H9 (cell line): ENCODE measurements around the gene SCLY. TPM values are rescaled to one million over a fixed set of nuclear protein-coding genes. Genes with fewer than 3 reads are reported as not detected.

Source experiments
- DNase-seq: peaks from one replicate; pipeline ENCODE4 v3.0.0-alpha.2; 2017
- H2AFZ ChIP-seq: one replicate; pipeline ENCODE4 v1.6.1; 2013; ENCODE audit warnings: mild to moderate bottlenecking, low read length, control low read depth, moderate library complexity
- H2AK5ac ChIP-seq: 2 replicates; pipeline ENCODE4 v1.6.1; 2013; ENCODE audit warnings: low read length, control low read depth, mixed read lengths; ENCODE audit not compliant: insufficient read length
- H2BK120ac ChIP-seq: one replicate; pipeline ENCODE4 v1.6.1; 2013; ENCODE audit warnings: low read depth, mild to moderate bottlenecking, low read length, control low read depth, inconsistent platforms; ENCODE audit not compliant: poor library complexity, severe bottlenecking
- H2BK12ac ChIP-seq: 2 replicates; pipeline ENCODE4 v1.6.1; 2013; ENCODE audit warnings: low read length, control low read depth, mixed read lengths, low read depth; ENCODE audit not compliant: insufficient read length
- H2BK15ac ChIP-seq: 2 replicates; pipeline ENCODE4 v1.6.1; 2013; ENCODE audit warnings: low read depth, low read length, control low read depth
- H2BK20ac ChIP-seq: one replicate; pipeline ENCODE4 v1.6.1; 2013; ENCODE audit warnings: low read depth, mild to moderate bottlenecking, low read length, control low read depth, inconsistent platforms; ENCODE audit not compliant: poor library complexity, severe bottlenecking
- H2BK5ac ChIP-seq: 2 replicates; pipeline ENCODE4 v1.6.1; 2013; ENCODE audit warnings: low read length, control low read depth, mixed read lengths; ENCODE audit not compliant: insufficient read length
- H3K14ac ChIP-seq: 2 replicates; pipeline ENCODE4 v1.6.1; 2013; ENCODE audit warnings: low read length, control low read depth; ENCODE audit not compliant: insufficient read depth
- H3K18ac ChIP-seq: 2 replicates; pipeline ENCODE4 v1.6.1; 2013; ENCODE audit warnings: low read depth, mild to moderate bottlenecking, mixed read lengths, low read length, control low read depth; ENCODE audit not compliant: insufficient read length
- H3K23ac ChIP-seq: 2 replicates; pipeline ENCODE4 v1.6.1; 2013; ENCODE audit warnings: low read length, control low read depth, mixed read lengths, low read depth; ENCODE audit not compliant: insufficient read length
- H3K23me2 ChIP-seq: 2 replicates; pipeline ENCODE4 v1.6.1; 2013; ENCODE audit warnings: low read depth, mild to moderate bottlenecking, mixed read lengths, low read length, control low read depth; ENCODE audit not compliant: insufficient read length, poor library complexity, severe bottlenecking
- H3K27ac ChIP-seq: 2 replicates; pipeline ENCODE4 v1.5.1; 2013; ENCODE audit warnings: low read length, control low read depth, mixed read lengths, low read depth; ENCODE audit not compliant: insufficient read length
- H3K27me3 ChIP-seq: 2 replicates; pipeline ENCODE4 v1.6.1; 2013; ENCODE audit warnings: low read length, control low read depth, inconsistent platforms; ENCODE audit not compliant: insufficient read depth
- H3K4ac ChIP-seq: 2 replicates; pipeline ENCODE4 v1.6.1; 2013; ENCODE audit warnings: low read depth, mild to moderate bottlenecking, control low read depth, inconsistent platforms, low read length, moderate library complexity
- H3K4me1 ChIP-seq: 2 replicates; pipeline ENCODE4 v1.6.1; 2013; ENCODE audit warnings: low read length, control low read depth, inconsistent platforms; ENCODE audit not compliant: insufficient read depth
- H3K4me2 ChIP-seq: 2 replicates; pipeline ENCODE4 v1.6.1; 2013; ENCODE audit warnings: low read length, control low read depth, mixed read lengths; ENCODE audit not compliant: insufficient read length, insufficient read depth
- H3K56ac ChIP-seq: 2 replicates; pipeline ENCODE4 v1.6.1; 2013; ENCODE audit warnings: low read depth, mild to moderate bottlenecking, mixed read lengths, low read length, control low read depth; ENCODE audit not compliant: insufficient read length
- H3K79me1 ChIP-seq: 2 replicates; pipeline ENCODE4 v1.6.1; 2013; ENCODE audit warnings: low read depth, mild to moderate bottlenecking, moderate library complexity, low read length, control low read depth, inconsistent platforms; ENCODE audit not compliant: insufficient read depth, poor library complexity, severe bottlenecking
- H3K79me2 ChIP-seq: 2 replicates; pipeline ENCODE4 v1.6.1; 2013; ENCODE audit warnings: low read length, control low read depth, inconsistent platforms; ENCODE audit not compliant: insufficient read depth
- H3K9ac ChIP-seq: 2 replicates; pipeline ENCODE4 v1.6.1; 2013; ENCODE audit warnings: low read length, control low read depth, mixed read lengths; ENCODE audit not compliant: insufficient read length; ENCODE audit errors: extremely low read depth
- H3K9me3 ChIP-seq: one replicate; pipeline ENCODE4 v1.6.1; 2013; ENCODE audit warnings: low read depth, low read length, inconsistent platforms; ENCODE audit not compliant: control insufficient read depth
- H3T11ph ChIP-seq: one replicate; pipeline ENCODE4 v1.6.1; 2013; ENCODE audit warnings: mild to moderate bottlenecking, low read length, control low read depth, inconsistent platforms
- H4K20me1 ChIP-seq: one replicate; pipeline ENCODE4 v1.6.1; 2013; ENCODE audit not compliant: control insufficient read depth, insufficient read length, insufficient read depth
- H4K5ac ChIP-seq: 2 replicates; pipeline ENCODE4 v1.6.1; 2013; ENCODE audit warnings: low read depth, mild to moderate bottlenecking, mixed read lengths, low read length, control low read depth; ENCODE audit not compliant: insufficient read length
- H4K8ac ChIP-seq: replicated peaks from 2 replicates; pipeline ENCODE4 v1.6.1; 2013; ENCODE audit warnings: low read length, control low read depth, mixed read lengths, low read depth; ENCODE audit not compliant: insufficient read length
- H4K91ac ChIP-seq: 2 replicates; pipeline ENCODE4 v1.6.1; 2013; ENCODE audit warnings: low read depth, mild to moderate bottlenecking, moderate library complexity, mixed read lengths, low read length, control low read depth; ENCODE audit not compliant: insufficient read length
- H3K27ac Mint-ChIP-seq, 3 experiments: 2 replicates in 2 of 3; 3 replicates in 1 of 3; pipeline ENCODE4 v1.8.0; 2020 to 2021; ENCODE audit warnings: mixed read lengths in 3 of 3, mild to moderate bottlenecking in 1 of 3, moderate library complexity in 1 of 3
- H3K27me3 Mint-ChIP-seq: 2 replicates; pipeline ENCODE4 v1.8.0; 2021; ENCODE audit warnings: low read depth, mild to moderate bottlenecking, moderate library complexity, mixed read lengths
- H3K36me3 Mint-ChIP-seq, 3 experiments: 2 replicates in 2 of 3; 3 replicates in 1 of 3; pipeline ENCODE4 v1.8.0; 2020 to 2021; ENCODE audit warnings: low read depth in 3 of 3, mixed read lengths in 3 of 3; ENCODE audit not compliant: insufficient read depth in 1 of 3
- H3K4me1 Mint-ChIP-seq, 2 experiments: 2 replicates each; pipeline ENCODE4 v1.8.0; 2020; ENCODE audit warnings: mixed read lengths in 2 of 2
- H3K4me3 Mint-ChIP-seq, 2 experiments: 2 replicates in 1 of 2; 3 replicates in 1 of 2; pipeline ENCODE4 v1.8.0; 2020 to 2021; ENCODE audit warnings: mild to moderate bottlenecking in 2 of 2, mixed read lengths in 2 of 2, moderate library complexity in 1 of 2
- H3K9me3 Mint-ChIP-seq, 2 experiments: 2 replicates in 1 of 2; 3 replicates in 1 of 2; pipeline ENCODE4 v1.8.0; 2020; ENCODE audit warnings: mild to moderate bottlenecking in 2 of 2, mixed read lengths in 2 of 2, moderate library complexity in 1 of 2
- WGBS: extraction: QIAGEN DNeasy Blood & Tissue Kit; methylation state at CpG from one replicate; pipeline ENCODE4 v1.1.7; 2013; ENCODE audit warnings: missing lambda C conversion rate, low lambda C conversion rate, mixed read lengths; ENCODE audit not compliant: insufficient read length; ENCODE audit errors: extremely low coverage; 5-methylcytosine and 5-hydroxymethylcytosine counted together
- total RNA-seq: library from RNA; stranded (reverse); gene quantifications from 2 replicates; pipeline ENCODE4 v1.2.1, GENCODE V29; 2021
- TF ChIP-seq, protein P1 (sequence below): fragments of 200-600 bp; sonication (generic); conservative IDR thresholded peaks from 3 replicates; pipeline ENCODE4 v1.8.0; 2021; ENCODE audit warnings: antibody characterized with exemption, mild to moderate bottlenecking

Gene SCLY
- total RNA-seq, 1 experiment from 2014 or later: 55.3 TPM

DNA sequence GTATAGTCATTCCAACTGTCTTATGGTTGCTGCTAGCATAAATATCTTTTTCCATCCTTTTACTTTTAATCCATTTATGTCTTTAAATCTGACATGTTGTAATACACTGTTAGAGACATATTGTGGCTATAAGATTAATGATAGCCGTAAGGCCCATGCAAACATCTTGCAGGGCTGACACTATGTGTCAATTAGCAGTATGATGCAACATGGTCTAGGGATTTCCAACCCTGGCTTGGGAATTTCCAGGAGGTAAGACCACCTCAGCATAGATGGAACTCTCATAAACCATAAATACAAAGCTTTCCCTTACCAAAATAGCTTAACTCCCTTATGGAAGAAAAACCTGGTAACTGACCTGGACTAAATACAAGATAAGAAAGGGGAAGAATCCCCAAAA, 16.5 kb downstream of the SCLY start:
- H3K56ac ChIP-seq: no peak overlapping the region
- H4K91ac ChIP-seq: no peak overlapping the region
- H2BK20ac ChIP-seq: no peak overlapping the region
- H3K23me2 ChIP-seq: no peaks in the 10 kb centered on the region
- H3K36me3 Mint-ChIP-seq: peaks cover 55 to 84% (median 71%) of the 10 kb centered on the region in 3 experiments
- no peaks in the 10 kb centered on the region for H3K4me1 ChIP-seq
- no peak overlapping the region for H2AFZ ChIP-seq
- no peak overlapping the region for H2BK5ac ChIP-seq
- peak overlapping the region; percentile 36 for H3K18ac ChIP-seq
- H3K27me3 ChIP-seq: no peaks in the 10 kb centered on the region
- no peaks in the 10 kb centered on the region for H3K79me2 ChIP-seq
- no peak for DNase-seq
- no peaks in the 10 kb centered on the region for H4K20me1 ChIP-seq
- no peak overlapping the region for H3T11ph ChIP-seq
- peak overlapping the region; percentile 36 to 95 (median 74); a peak in 6 of 7 replicates for H3K27ac Mint-ChIP-seq
- no peak overlapping the region for H2BK120ac ChIP-seq
- H4K8ac ChIP-seq: no peak overlapping the region
- no peak overlapping the region for H3K9ac ChIP-seq
- no peak overlapping the region for H2BK12ac ChIP-seq
- no peak overlapping the region for H3K23ac ChIP-seq
- peaks cover 5% of the 10 kb centered on the region for H3K79me1 ChIP-seq
- H3K14ac ChIP-seq: no peak overlapping the region
- H4K5ac ChIP-seq: no peak overlapping the region
- H3K4me2 ChIP-seq: no peak overlapping the region
- no peak overlapping the region for H3K27ac ChIP-seq
- H3K4ac ChIP-seq: no peak overlapping the region
- no peaks in the 10 kb centered on the region for H3K9me3 ChIP-seq
- no peak overlapping the region for H2BK15ac ChIP-seq
- H3K4me3 Mint-ChIP-seq: no peak overlapping the region
- H3K27me3 Mint-ChIP-seq: no peaks in the 10 kb centered on the region
- H3K4me1 Mint-ChIP-seq: peaks cover 29 to 31% of the 10 kb centered on the region in 2 experiments
- H2AK5ac ChIP-seq: no peak overlapping the region
- no CpG with 5 or more reads among the region's 1 CpG for WGBS
- 0 out of 5 replicates have a peak, but pooled peaks cover 0 to 5% of the 10 kb centered on the region in 2 experiments for H3K9me3 Mint-ChIP-seq
- TF ChIP-seq, protein P1, sequence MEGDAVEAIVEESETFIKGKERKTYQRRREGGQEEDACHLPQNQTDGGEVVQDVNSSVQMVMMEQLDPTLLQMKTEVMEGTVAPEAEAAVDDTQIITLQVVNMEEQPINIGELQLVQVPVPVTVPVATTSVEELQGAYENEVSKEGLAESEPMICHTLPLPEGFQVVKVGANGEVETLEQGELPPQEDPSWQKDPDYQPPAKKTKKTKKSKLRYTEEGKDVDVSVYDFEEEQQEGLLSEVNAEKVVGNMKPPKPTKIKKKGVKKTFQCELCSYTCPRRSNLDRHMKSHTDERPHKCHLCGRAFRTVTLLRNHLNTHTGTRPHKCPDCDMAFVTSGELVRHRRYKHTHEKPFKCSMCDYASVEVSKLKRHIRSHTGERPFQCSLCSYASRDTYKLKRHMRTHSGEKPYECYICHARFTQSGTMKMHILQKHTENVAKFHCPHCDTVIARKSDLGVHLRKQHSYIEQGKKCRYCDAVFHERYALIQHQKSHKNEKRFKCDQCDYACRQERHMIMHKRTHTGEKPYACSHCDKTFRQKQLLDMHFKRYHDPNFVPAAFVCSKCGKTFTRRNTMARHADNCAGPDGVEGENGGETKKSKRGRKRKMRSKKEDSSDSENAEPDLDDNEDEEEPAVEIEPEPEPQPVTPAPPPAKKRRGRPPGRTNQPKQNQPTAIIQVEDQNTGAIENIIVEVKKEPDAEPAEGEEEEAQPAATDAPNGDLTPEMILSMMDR: no peak
